IPS-15b (cell line): ENCODE results near the gene FRRS1L.

Experiments
- H3K27me3 ChIP-seq: one replicate; pipeline ENCODE4 v1.6.1; 2013; ENCODE audit warnings: low read length; ENCODE audit not compliant: control insufficient read depth, insufficient read depth
- H3K36me3 ChIP-seq: one replicate; pipeline ENCODE4 v1.6.1; 2013; ENCODE audit warnings: low read length; ENCODE audit not compliant: control insufficient read depth, insufficient read depth
- H3K4me1 ChIP-seq: one replicate; pipeline ENCODE4 v1.6.1; 2013; ENCODE audit warnings: mild to moderate bottlenecking, low read length; ENCODE audit not compliant: control insufficient read depth, insufficient read depth
- H3K4me3 ChIP-seq: one replicate; pipeline ENCODE4 v1.5.1; 2013; ENCODE audit warnings: low read depth, low read length
- H3K9ac ChIP-seq: one replicate; pipeline ENCODE4 v1.6.1; 2013; ENCODE audit warnings: low read depth, mild to moderate bottlenecking, low read length
- H3K9me3 ChIP-seq: one replicate; pipeline ENCODE4 v1.6.1; 2013; ENCODE audit warnings: mild to moderate bottlenecking, low read length; ENCODE audit not compliant: control insufficient read depth, insufficient read depth

FRRS1L gene

GRCh38 chr9:109110329-109111021 lies 56.6 kb downstream of the FRRS1L start:
- no peaks in the 10 kb centered on the region for H3K27me3 ChIP-seq
- no peak overlapping the region for H3K4me3 ChIP-seq
- peaks cover 6% of the 10 kb centered on the region for H3K4me1 ChIP-seq
- H3K9ac ChIP-seq: no peak overlapping the region
- no peaks in the 10 kb centered on the region for H3K36me3 ChIP-seq
- H3K9me3 ChIP-seq: no peaks in the 10 kb centered on the region

GRCh38 chr9:109109967-109110328 lies 57.1 kb downstream of the FRRS1L start:
- H3K9ac ChIP-seq: no peak overlapping the region

GRCh38 chr9:109108318-109108717 lies 58.7 kb downstream of the FRRS1L start:
- Histone ChIP-seq H3K4me1 (no peaks in the 10 kb centered on the region), H3K4me3 (no peak overlapping the region), H3K27me3 (no peaks in the 10 kb centered on the region), H3K9ac (no peak overlapping the region), H3K9me3 (no peaks in the 10 kb centered on the region), H3K36me3 (no peaks in the 10 kb centered on the region)

More at GRCh38 chr9:109109967-109110328, 57.1 kb downstream of the FRRS1L start:
- Histone ChIP-seq H3K27me3 (no peaks in the 10 kb centered on the region), H3K9me3 (no peaks in the 10 kb centered on the region), H3K36me3 (no peaks in the 10 kb centered on the region), H3K4me1 (peaks cover 6% of the 10 kb centered on the region), H3K4me3 (no peak overlapping the region)

GRCh38 chr9:109107402-109108240 lies 59.4 kb downstream of the FRRS1L start:
- no peak overlapping the region for H3K4me3 ChIP-seq
- H3K4me1 ChIP-seq: no peaks in the 10 kb centered on the region
- H3K9ac ChIP-seq: no peak overlapping the region
- H3K27me3 ChIP-seq: no peaks in the 10 kb centered on the region
- H3K36me3 ChIP-seq: no peaks in the 10 kb centered on the region
- no peaks in the 10 kb centered on the region for H3K9me3 ChIP-seq

GRCh38 chr9:109101810-109102209 lies 65.2 kb downstream of the FRRS1L start:
- peaks cover 8% of the 10 kb centered on the region for H3K4me1 ChIP-seq
- H3K27me3 ChIP-seq: no peaks in the 10 kb centered on the region
- H3K4me3 ChIP-seq: no peak overlapping the region
- H3K9me3 ChIP-seq: no peaks in the 10 kb centered on the region
- H3K36me3 ChIP-seq: no peaks in the 10 kb centered on the region
- no peak overlapping the region for H3K9ac ChIP-seq

GRCh38 chr9:109101202-109101595 lies 65.8 kb downstream of the FRRS1L start:
- H3K4me3 ChIP-seq: no peak overlapping the region
- H3K4me1 ChIP-seq: peaks cover 8% of the 10 kb centered on the region
- H3K36me3 ChIP-seq: no peaks in the 10 kb centered on the region

GRCh38 chr9:109100543-109101201 lies 66.4 kb downstream of the FRRS1L start:
- peaks cover 8% of the 10 kb centered on the region for H3K4me1 ChIP-seq
- H3K9ac ChIP-seq: no peak overlapping the region
- H3K4me3 ChIP-seq: no peak overlapping the region
- no peaks in the 10 kb centered on the region for H3K9me3 ChIP-seq
- H3K27me3 ChIP-seq: no peaks in the 10 kb centered on the region
- H3K36me3 ChIP-seq: no peaks in the 10 kb centered on the region

More at GRCh38 chr9:109101202-109101595, 65.8 kb downstream of the FRRS1L start:
- Histone ChIP-seq H3K9ac (no peak overlapping the region), H3K9me3 (no peaks in the 10 kb centered on the region), H3K27me3 (no peaks in the 10 kb centered on the region)

GRCh38 chr9:109098960-109099308 lies 68.1 kb downstream of the FRRS1L start:
- Histone ChIP-seq H3K27me3 (no peaks in the 10 kb centered on the region), H3K36me3 (no peaks in the 10 kb centered on the region)

GRCh38 chr9:109098171-109098959 lies 68.7 kb downstream of the FRRS1L start:
- Histone ChIP-seq H3K9ac (no peak overlapping the region), H3K9me3 (no peaks in the 10 kb centered on the region), H3K27me3 (no peaks in the 10 kb centered on the region), H3K4me1 (peaks cover 8% of the 10 kb centered on the region), H3K36me3 (no peaks in the 10 kb centered on the region), H3K4me3 (no peak overlapping the region)

More at GRCh38 chr9:109098960-109099308, 68.1 kb downstream of the FRRS1L start:
- no peaks in the 10 kb centered on the region for H3K9me3 ChIP-seq
- H3K9ac ChIP-seq: no peak overlapping the region
- no peak overlapping the region for H3K4me3 ChIP-seq
- peaks cover 8% of the 10 kb centered on the region for H3K4me1 ChIP-seq

GRCh38 chr9:109097146-109097545 lies 69.9 kb downstream of the FRRS1L start:
- Histone ChIP-seq H3K27me3 (no peaks in the 10 kb centered on the region), H3K36me3 (no peaks in the 10 kb centered on the region), H3K4me3 (no peak overlapping the region), H3K9me3 (no peaks in the 10 kb centered on the region), H3K4me1 (peaks cover 8% of the 10 kb centered on the region), H3K9ac (no peak overlapping the region)

GRCh38 chr9:109095321-109095720 lies 71.7 kb downstream of the FRRS1L start:
- no peaks in the 10 kb centered on the region for H3K9me3 ChIP-seq
- no peak overlapping the region for H3K4me3 ChIP-seq
- peaks cover 3% of the 10 kb centered on the region for H3K36me3 ChIP-seq
- no peaks in the 10 kb centered on the region for H3K27me3 ChIP-seq
- no peak overlapping the region for H3K9ac ChIP-seq
- peaks cover 8% of the 10 kb centered on the region for H3K4me1 ChIP-seq
